ENCODE measurements around the gene AGPAT1. TPM values are rescaled to one million over a fixed set of nuclear protein-coding genes. Genes with fewer than 3 reads are reported as not detected.

AGPAT1 gene
- total and polyA plus RNA-seq, 2 of the 13 experiments (the other 11 are each of a cell fraction or from before 2014, with no cell fraction given), result 51.3 to 139 TPM

DNA sequence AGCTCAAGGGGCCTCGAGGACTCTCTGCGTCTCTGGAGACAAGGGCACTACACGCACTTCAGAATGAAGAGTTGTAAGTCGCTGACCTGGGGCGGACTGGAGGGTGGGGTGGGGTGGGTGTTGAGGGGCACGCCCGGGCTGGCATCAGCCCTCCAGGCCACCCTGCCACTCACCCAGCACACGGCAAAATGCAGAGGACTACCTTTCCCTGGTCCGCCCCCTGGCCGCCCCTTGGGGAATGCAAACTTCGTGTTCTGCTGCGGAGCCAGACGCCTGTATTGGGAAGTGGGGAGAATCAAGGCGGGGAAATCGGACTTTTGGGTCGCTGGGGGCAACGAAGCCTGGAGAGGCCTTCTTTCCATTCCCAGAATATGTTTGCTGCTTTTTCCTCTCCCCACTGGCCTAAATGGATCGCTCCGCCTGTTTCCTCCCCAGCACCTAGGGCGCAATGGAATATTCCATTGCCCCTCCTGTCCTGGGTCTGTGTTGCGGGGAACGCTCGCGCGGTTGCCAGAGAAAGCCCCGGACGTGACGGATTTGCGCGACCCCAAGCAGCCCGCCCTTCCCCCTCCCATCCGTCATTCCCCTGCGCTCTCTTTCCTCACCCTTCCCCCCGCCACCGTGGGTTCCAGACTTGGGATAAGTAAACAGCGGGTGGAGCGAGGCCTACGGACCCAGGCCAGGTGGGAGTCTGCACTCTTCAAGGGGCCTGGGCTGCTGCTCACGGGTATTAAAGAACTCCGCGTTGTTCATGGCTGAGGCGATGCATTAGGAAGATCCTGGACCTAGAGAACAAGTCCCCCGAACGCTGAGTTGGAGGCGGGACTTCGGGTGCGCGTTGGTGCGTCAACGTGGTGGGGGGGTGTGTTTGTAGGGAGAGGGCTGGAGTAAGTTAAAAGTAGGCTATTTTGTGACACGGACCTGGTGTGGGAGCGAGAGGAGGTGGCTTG is 22.0 kb downstream of the AGPAT1 start, which contains the start of gene PPT2 (continued):
- TF ChIP-seq KDM3A (CRISPR knock-in tag; IDR thresholded peaks at IDR 0.05; ENCODE audit: low read depth), result peak; percentile 58
- TF ChIP-seq ZNF333 (CRISPR knock-in tag; IDR thresholded peaks at IDR 0.05; ENCODE audit: borderline replicate concordance), result peak; percentile 71; the same call in 1 of the 2 replicates
- TF ChIP-seq, protein P1, sequence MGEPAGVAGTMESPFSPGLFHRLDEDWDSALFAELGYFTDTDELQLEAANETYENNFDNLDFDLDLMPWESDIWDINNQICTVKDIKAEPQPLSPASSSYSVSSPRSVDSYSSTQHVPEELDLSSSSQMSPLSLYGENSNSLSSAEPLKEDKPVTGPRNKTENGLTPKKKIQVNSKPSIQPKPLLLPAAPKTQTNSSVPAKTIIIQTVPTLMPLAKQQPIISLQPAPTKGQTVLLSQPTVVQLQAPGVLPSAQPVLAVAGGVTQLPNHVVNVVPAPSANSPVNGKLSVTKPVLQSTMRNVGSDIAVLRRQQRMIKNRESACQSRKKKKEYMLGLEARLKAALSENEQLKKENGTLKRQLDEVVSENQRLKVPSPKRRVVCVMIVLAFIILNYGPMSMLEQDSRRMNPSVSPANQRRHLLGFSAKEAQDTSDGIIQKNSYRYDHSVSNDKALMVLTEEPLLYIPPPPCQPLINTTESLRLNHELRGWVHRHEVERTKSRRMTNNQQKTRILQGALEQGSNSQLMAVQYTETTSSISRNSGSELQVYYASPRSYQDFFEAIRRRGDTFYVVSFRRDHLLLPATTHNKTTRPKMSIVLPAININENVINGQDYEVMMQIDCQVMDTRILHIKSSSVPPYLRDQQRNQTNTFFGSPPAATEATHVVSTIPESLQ (CRISPR knock-in tag; conservative IDR thresholded peaks at IDR 0.05), result no peak
- TF ChIP-seq, protein P2, sequence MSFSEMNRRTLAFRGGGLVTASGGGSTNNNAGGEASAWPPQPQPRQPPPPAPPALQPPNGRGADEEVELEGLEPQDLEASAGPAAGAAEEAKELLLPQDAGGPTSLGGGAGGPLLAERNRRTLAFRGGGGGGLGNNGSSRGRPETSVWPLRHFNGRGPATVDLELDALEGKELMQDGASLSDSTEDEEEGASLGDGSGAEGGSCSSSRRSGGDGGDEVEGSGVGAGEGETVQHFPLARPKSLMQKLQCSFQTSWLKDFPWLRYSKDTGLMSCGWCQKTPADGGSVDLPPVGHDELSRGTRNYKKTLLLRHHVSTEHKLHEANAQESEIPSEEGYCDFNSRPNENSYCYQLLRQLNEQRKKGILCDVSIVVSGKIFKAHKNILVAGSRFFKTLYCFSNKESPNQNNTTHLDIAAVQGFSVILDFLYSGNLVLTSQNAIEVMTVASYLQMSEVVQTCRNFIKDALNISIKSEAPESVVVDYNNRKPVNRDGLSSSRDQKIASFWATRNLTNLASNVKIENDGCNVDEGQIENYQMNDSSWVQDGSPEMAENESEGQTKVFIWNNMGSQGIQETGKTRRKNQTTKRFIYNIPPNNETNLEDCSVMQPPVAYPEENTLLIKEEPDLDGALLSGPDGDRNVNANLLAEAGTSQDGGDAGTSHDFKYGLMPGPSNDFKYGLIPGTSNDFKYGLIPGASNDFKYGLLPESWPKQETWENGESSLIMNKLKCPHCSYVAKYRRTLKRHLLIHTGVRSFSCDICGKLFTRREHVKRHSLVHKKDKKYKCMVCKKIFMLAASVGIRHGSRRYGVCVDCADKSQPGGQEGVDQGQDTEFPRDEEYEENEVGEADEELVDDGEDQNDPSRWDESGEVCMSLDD (CRISPR knock-in tag; IDR thresholded peaks at IDR 0.05; ENCODE audit: borderline replicate concordance), result 0 out of 2 replicates have a peak, but pooled peaks have one; percentile 53
- TF ChIP-seq ZMYM3 (CRISPR knock-in tag; IDR thresholded peaks at IDR 0.05), result no peak; the same call in 1 of the 2 replicates
- TF ChIP-seq, protein P3, sequence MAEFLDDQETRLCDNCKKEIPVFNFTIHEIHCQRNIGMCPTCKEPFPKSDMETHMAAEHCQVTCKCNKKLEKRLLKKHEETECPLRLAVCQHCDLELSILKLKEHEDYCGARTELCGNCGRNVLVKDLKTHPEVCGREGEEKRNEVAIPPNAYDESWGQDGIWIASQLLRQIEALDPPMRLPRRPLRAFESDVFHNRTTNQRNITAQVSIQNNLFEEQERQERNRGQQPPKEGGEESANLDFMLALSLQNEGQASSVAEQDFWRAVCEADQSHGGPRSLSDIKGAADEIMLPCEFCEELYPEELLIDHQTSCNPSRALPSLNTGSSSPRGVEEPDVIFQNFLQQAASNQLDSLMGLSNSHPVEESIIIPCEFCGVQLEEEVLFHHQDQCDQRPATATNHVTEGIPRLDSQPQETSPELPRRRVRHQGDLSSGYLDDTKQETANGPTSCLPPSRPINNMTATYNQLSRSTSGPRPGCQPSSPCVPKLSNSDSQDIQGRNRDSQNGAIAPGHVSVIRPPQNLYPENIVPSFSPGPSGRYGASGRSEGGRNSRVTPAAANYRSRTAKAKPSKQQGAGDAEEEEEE (CRISPR knock-in tag; IDR thresholded peaks at IDR 0.05; ENCODE audit: borderline replicate concordance), result peak; percentile 11; the same call in 1 of the 2 replicates
- TF ChIP-seq THAP11 (CRISPR knock-in tag; IDR thresholded peaks at IDR 0.05), result peak; percentile 86
- TF ChIP-seq SPEN (CRISPR knock-in tag; IDR thresholded peaks at IDR 0.05; ENCODE audit: low read depth), result peak; percentile 85
- TF ChIP-seq SSRP1 (CRISPR knock-in tag; IDR thresholded peaks at IDR 0.05), result no peak
- no peak for TF ChIP-seq ZSCAN21 (CRISPR knock-in tag; IDR thresholded peaks at IDR 0.05; ENCODE audit: borderline replicate concordance)
- no peak for TF ChIP-seq TCF7 (IDR thresholded peaks at IDR 0.05; ENCODE audit: low read depth)
- no peak for TF ChIP-seq REL (CRISPR knock-in tag; conservative IDR thresholded peaks at IDR 0.05)
- TF ChIP-seq ZBTB3 (CRISPR knock-in tag; IDR thresholded peaks at IDR 0.05; ENCODE audit: borderline replicate concordance, low read depth), result 0 out of 2 replicates have a peak, but pooled peaks have one; percentile 35
- TF ChIP-seq KLF16 (CRISPR knock-in tag; IDR thresholded peaks at IDR 0.05), result no peak; a peak in 1 of 4 replicates
- 0 out of 2 replicates have a peak, but pooled peaks have one; percentile 1 for TF ChIP-seq CEBPB (IDR thresholded peaks at IDR 0.05; ENCODE audit: borderline replicate concordance, low read depth, low read length)
- peak; percentile 87 for TF ChIP-seq NAIF1 (CRISPR knock-in tag; IDR thresholded peaks at IDR 0.05; ENCODE audit: borderline replicate concordance)
- peak; percentile 47; the same call in 1 of the 2 replicates for TF ChIP-seq ZNF703 (CRISPR knock-in tag; IDR thresholded peaks at IDR 0.05; ENCODE audit: borderline replicate concordance)
- TF ChIP-seq NFKB2 (CRISPR knock-in tag; IDR thresholded peaks at IDR 0.05; ENCODE audit: borderline replicate concordance), result peak; percentile 73; the same call in 1 of the 2 replicates
- peak; percentile 68 to 74 for TF ChIP-seq POLR2A (IDR thresholded peaks at IDR 0.05; ENCODE audit: insufficient read depth in 1 of 2, low read depth in 2 of 2, low read length in 2 of 2)
- peak; percentile 83 for TF ChIP-seq ASH2L (IDR thresholded peaks at IDR 0.05; ENCODE audit: insufficient read length, low read depth, low read length)
- TF ChIP-seq SOX5 (CRISPR knock-in tag; IDR thresholded peaks at IDR 0.05; ENCODE audit: borderline replicate concordance), result no peak
- TF ChIP-seq REXO4 (CRISPR knock-in tag; IDR thresholded peaks at IDR 0.05; ENCODE audit: borderline replicate concordance), result peak; percentile 70; the same call in 1 of the 2 replicates
